CD4-positive, alpha-beta memory T cell (primary cell): ENCODE data around the gene WIF1. TPM values are rescaled to one million over a fixed set of nuclear protein-coding genes. Genes with fewer than 3 reads are reported as not detected.

Experiments used
- CTCF ChIA-PET: fragments of 350-600 bp; sonication (Branson Sonifier 250); formaldehyde crosslinking; loops from one replicate; lab custom pipeline; 2021; ENCODE audit warnings: inconsistent platforms; ENCODE audit not compliant: partially characterized antibody; lab: Charles Lee
- POLR2A ChIA-PET: fragments of 350-600 bp; sonication (Branson Sonifier 250); formaldehyde crosslinking; loops from one replicate; lab custom pipeline; 2021; ENCODE audit not compliant: partially characterized antibody; lab: Charles Lee
- DNase-seq, 5 donors: peaks; one replicate each; pipeline versions ENCODE4 v3.0.0 to v3.0.0-alpha.2; 2020 to 2022; ENCODE audit warnings: mixed read lengths in 1 of 5
- H3K27ac ChIP-seq: one replicate; pipeline ENCODE4 v1.7.0; 2013; ENCODE audit warnings: low read depth, low read length
- H3K27me3 ChIP-seq: 2 replicates; pipeline ENCODE4 v1.7.0; 2013; ENCODE audit warnings: mild to moderate bottlenecking, low read length, moderate library complexity; ENCODE audit not compliant: insufficient read depth
- H3K36me3 ChIP-seq: 2 replicates; pipeline ENCODE4 v1.7.0; 2013; ENCODE audit warnings: mild to moderate bottlenecking, low read length, moderate library complexity; ENCODE audit not compliant: insufficient read depth
- H3K4me1 ChIP-seq: 2 replicates; pipeline ENCODE4 v1.7.0; 2013; ENCODE audit warnings: mild to moderate bottlenecking, low read length, moderate library complexity; ENCODE audit not compliant: insufficient read depth
- H3K4me3 ChIP-seq, 2 donors: one replicate each; pipeline ENCODE4 v1.7.0; 2013; ENCODE audit warnings: low read length in 2 of 2, mild to moderate bottlenecking in 1 of 2
- H3K9me3 ChIP-seq, 2 donors: one replicate each; pipeline ENCODE4 v1.7.0; 2013; ENCODE audit warnings: low read length in 2 of 2, control low read depth in 1 of 2; ENCODE audit not compliant: control insufficient read depth in 1 of 2
- H3K27ac Mint-ChIP-seq, 7 donors: one replicate each; pipeline ENCODE4 v1.8.0; 2020 to 2021; ENCODE audit warnings: mixed read lengths in 7 of 7, mild to moderate bottlenecking in 6 of 7, inconsistent platforms in 3 of 7, moderate library complexity in 3 of 7
- H3K27me3 Mint-ChIP-seq, 2 donors: one replicate each; pipeline ENCODE4 v1.8.0; 2020 to 2021; ENCODE audit warnings: mixed read lengths in 2 of 2
- H3K36me3 Mint-ChIP-seq, 2 donors: one replicate each; pipeline ENCODE4 v1.8.0; 2020 to 2021; ENCODE audit warnings: mixed read lengths in 2 of 2, inconsistent platforms in 1 of 2, mild to moderate bottlenecking in 1 of 2
- H3K4me1 Mint-ChIP-seq, 4 donors: one replicate each; pipeline ENCODE4 v1.8.0; 2020 to 2021; ENCODE audit warnings: mixed read lengths in 4 of 4, mild to moderate bottlenecking in 1 of 4
- H3K4me3 Mint-ChIP-seq, 8 donors: one replicate each; pipeline ENCODE4 v1.8.0; 2020 to 2021; ENCODE audit warnings: mixed read lengths in 8 of 8, mild to moderate bottlenecking in 7 of 8, moderate library complexity in 6 of 8, inconsistent platforms in 3 of 8
- H3K9me3 Mint-ChIP-seq, 8 donors: one replicate each; pipeline ENCODE4 v1.8.0; 2020 to 2021; ENCODE audit warnings: mixed read lengths in 8 of 8, mild to moderate bottlenecking in 5 of 8, inconsistent platforms in 3 of 8, moderate library complexity in 1 of 8
- intact Hi-C: fragments of 100-400 bp; cut with micrococcal nuclease; formaldehyde crosslinking; loops from one replicate; pipeline ENCODE4 v1.15.1; 2023
- polyA plus RNA-seq, 2 donors: library from polyadenylated mRNA; unstranded; fragments of 300-500 nt; fragmentation: Illumina TruSeq; gene quantifications; one replicate each; pipeline ENCODE4 v1.2.3, GENCODE V29; 2021
- total RNA-seq, 2 experiments: library from RNA; stranded (reverse); gene quantifications; one replicate each; pipeline ENCODE4 v1.2.3, GENCODE V29; 2021

Gene WIF1
- total and polyA plus RNA-seq, 4 experiments from 2014 or later, result not detected

DNA sequence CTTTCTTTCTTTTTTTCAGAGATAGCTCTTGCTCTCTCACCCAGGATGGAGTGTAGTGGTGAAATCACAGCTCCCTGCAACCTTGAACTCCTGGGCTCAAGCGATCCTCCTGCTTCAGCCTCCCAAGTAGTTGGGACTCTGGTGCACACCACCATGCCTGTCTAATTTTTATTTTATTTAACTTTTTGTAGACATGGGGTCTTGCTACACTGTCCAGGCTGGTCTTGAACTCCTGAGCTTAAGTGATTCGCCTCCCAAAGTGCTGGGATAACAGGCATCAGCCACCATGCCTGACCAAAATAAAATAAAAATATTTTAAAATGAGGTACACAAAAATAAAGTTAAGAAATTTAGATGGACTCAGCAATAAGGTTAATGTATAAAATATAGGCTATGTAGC is 43.1 kb upstream of the WIF1 start:
- no peak for DNase-seq
- H3K4me3 Mint-ChIP-seq, result no peak overlapping the region
- no peaks in the 10 kb centered on the region for H3K9me3 Mint-ChIP-seq
- Histone ChIP-seq H3K9me3 (no peaks in the 10 kb centered on the region), H3K27ac (no peak overlapping the region), H3K27me3 (no peaks in the 10 kb centered on the region), H3K4me1 (peaks cover 5% of the 10 kb centered on the region), H3K36me3 (no peaks in the 10 kb centered on the region), H3K4me3 (no peak overlapping the region)
- intact Hi-C loops, result no loop called here
- peaks cover 0 to 5% of the 10 kb centered on the region in 2 donors for H3K36me3 Mint-ChIP-seq
- no peak overlapping the region for H3K27ac Mint-ChIP-seq
- ChIA-PET CTCF (interaction anchor here (0.7 to 1.6 kb wide), 2 partner anchors 68 to 771 kb away, joined by 4 to 5 read pairs; no protein-coding TSS in a partner anchor), POLR2A (no interaction called here)
- peaks cover 17 to 21% of the 10 kb centered on the region in 2 donors for H3K27me3 Mint-ChIP-seq
- peaks cover 0 to 11% (median 2%) of the 10 kb centered on the region in 4 donors for H3K4me1 Mint-ChIP-seq

DNA sequence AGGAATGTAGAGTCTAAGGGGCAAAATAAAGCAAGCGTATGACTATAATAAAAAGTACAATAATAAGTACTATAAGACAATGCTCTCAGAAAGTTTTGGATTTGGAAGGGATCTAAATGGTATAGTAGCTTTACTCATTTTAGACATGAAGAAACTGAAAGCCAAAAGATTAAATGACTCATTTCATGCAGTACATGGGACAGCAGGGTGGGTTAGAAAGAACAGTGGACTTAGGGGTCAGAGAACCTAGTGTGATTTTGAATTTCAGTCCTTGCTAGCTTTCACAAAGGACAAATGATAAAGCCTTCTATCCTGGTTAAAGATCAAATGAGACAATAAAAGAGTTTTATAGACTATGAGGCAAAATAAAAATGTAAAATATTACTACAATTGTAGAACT is 41.5 kb upstream of the WIF1 start:
- intact Hi-C loops, result no loop called here
- peaks cover 17 to 21% of the 10 kb centered on the region in 2 donors for H3K27me3 Mint-ChIP-seq
- H3K27me3 ChIP-seq, result no peaks in the 10 kb centered on the region
- H3K27ac Mint-ChIP-seq, result no peak overlapping the region
- ChIA-PET POLR2A (interaction anchor here (0.8 kb wide), 1 partner anchor 9 kb away, joined by 3 read pairs; no protein-coding TSS in a partner anchor), CTCF (no interaction called here)
- no peaks in the 10 kb centered on the region for H3K4me1 ChIP-seq
- no peak overlapping the region for H3K4me3 Mint-ChIP-seq
- no peaks in the 10 kb centered on the region for H3K9me3 ChIP-seq
- no peaks in the 10 kb centered on the region for H3K36me3 Mint-ChIP-seq
- H3K27ac ChIP-seq, result no peak overlapping the region
- H3K4me1 Mint-ChIP-seq, result no peaks in the 10 kb centered on the region
- no peaks in the 10 kb centered on the region for H3K36me3 ChIP-seq
- DNase-seq, result no peak
- H3K4me3 ChIP-seq, result no peak overlapping the region
- H3K9me3 Mint-ChIP-seq, result no peaks in the 10 kb centered on the region

DNA sequence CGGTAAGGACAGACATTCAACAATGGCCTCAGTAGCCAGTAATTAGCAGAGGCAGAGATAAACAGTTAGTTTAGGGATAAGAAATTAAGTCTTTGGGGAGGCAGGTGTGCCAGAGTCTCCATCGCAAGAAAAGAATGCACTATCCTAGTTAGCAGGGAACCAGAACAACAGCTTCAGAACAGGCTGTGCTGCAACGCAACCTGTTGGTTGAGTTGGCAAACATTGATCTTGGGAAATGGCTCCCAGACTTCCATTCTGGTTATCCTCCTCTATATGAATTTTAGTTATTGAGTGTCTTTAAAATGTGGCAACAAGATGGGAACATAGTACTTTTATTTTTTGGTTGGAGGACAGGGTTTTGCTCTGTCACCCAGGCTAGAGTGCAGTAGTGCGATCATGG is 36.0 kb upstream of the WIF1 start:
- no peak for DNase-seq
- peaks cover 6 to 18% (median 8%) of the 10 kb centered on the region in 4 donors for H3K4me1 Mint-ChIP-seq
- ChIA-PET POLR2A (interaction anchor here (2.0 kb wide), 1 partner anchor 12 kb away, joined by 19 read pairs; the partner anchor contains the start of gene LEMD3), CTCF (interaction anchor here (2.7 kb wide), 1 partner anchor 12 kb away, joined by 16 read pairs; the partner anchor contains the start of gene LEMD3)
- H3K4me1 ChIP-seq, result peaks cover 13% of the 10 kb centered on the region
- intact Hi-C loops, result no loop called here
- no peaks in the 10 kb centered on the region for H3K36me3 ChIP-seq
- no peaks in the 10 kb centered on the region for H3K9me3 ChIP-seq
- no peaks in the 10 kb centered on the region for H3K27me3 ChIP-seq
- H3K27ac Mint-ChIP-seq, result peak overlapping the region in 3 of 7 donors; percentile 42 to 69 (median 48)
- H3K36me3 Mint-ChIP-seq, result no peaks in the 10 kb centered on the region
- H3K9me3 Mint-ChIP-seq, result no peaks in the 10 kb centered on the region
- H3K4me3 Mint-ChIP-seq, result peak overlapping the region in 4 of 8 donors; percentile 31 to 45 (median 42)
- peaks cover 13 to 15% of the 10 kb centered on the region in 2 donors for H3K27me3 Mint-ChIP-seq
- peak overlapping the region; percentile 4 for H3K27ac ChIP-seq
- H3K4me3 ChIP-seq, result no peak overlapping the region

DNA sequence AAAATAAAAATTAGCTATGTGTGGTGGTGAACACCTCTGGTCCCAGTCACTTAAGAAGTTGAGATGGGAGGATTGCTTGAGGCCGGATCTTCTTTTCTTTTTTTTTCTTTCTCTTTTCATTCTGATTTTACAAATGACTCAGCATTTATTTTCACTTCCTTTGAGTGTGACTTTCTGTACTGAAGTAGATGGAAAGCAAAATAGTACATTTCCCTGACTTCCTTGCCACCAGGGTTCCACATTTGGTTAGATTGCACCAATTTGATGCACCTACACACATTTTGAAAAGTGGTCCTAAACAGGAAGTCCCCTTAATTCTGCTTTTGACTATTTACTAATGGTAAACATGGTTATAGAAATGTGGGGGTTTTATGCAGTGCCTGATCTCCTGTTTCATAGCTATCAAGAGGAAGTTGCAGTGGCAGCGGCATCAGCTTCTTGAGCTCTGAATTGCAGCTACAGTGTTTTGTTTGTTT is 35.3 kb upstream of the WIF1 start:
- no peaks in the 10 kb centered on the region for H3K36me3 ChIP-seq
- Mint-ChIP-seq H3K4me1 (peaks cover 6 to 18% (median 8%) of the 10 kb centered on the region in 4 donors), H3K36me3 (no peaks in the 10 kb centered on the region), H3K27me3 (peaks cover 13 to 15% of the 10 kb centered on the region in 2 donors), H3K27ac (peak overlapping the region; percentile 12 to 69 (median 48)), H3K9me3 (no peaks in the 10 kb centered on the region), H3K4me3 (peak overlapping the region in 7 of 8 donors; percentile 3 to 45 (median 40))
- POLR2A ChIA-PET, result interaction anchor here (2.0 kb wide), 1 partner anchor 13 kb away, joined by 19 read pairs; the partner anchor contains the start of gene LEMD3
- H3K27ac ChIP-seq, result peak overlapping the region; percentile 4
- intact Hi-C loops, result loop anchor here (1.0 kb wide), 1 partner anchor 13 kb away; the partner anchor contains the start of gene LEMD3
- peak in 2 of 5 donors; percentile 33 to 36 for DNase-seq
- no peak overlapping the region for H3K4me3 ChIP-seq
- H3K9me3 ChIP-seq, result no peaks in the 10 kb centered on the region
- H3K4me1 ChIP-seq, result peaks cover 13% of the 10 kb centered on the region
- CTCF ChIA-PET, result interaction anchor here (1.1 to 2.7 kb wide), 2 partner anchors 13 to 40 kb away, joined by 3 to 16 read pairs; partner anchors contain the start of gene LEMD3
- no peaks in the 10 kb centered on the region for H3K27me3 ChIP-seq

DNA sequence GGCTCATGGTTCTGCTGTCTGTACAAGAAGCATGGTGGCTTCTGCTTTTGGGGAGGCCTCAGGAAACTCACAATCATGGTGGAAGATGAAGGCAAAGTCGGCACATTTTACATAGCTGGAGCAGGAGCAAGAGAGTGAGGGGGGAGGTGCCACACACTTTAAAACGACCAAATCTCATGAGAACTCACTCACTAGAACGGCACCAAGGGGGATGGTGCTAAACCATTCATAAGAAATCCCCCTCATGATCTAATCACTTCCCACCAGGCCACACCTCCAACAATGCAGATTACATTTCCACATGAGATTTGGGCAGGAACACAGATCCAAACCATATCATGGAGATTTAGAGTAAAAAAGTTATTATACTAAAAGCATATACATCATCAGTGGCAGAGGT is 34.7 kb upstream of the WIF1 start:
- H3K4me3 Mint-ChIP-seq, result peak overlapping the region in 1 of 8 donors; percentile 18
- POLR2A ChIA-PET, result interaction anchor here (2.0 kb wide), 1 partner anchor 14 kb away, joined by 19 read pairs; the partner anchor contains the start of gene LEMD3
- no peaks in the 10 kb centered on the region for H3K9me3 ChIP-seq
- no peaks in the 10 kb centered on the region for H3K36me3 Mint-ChIP-seq
- H3K4me1 ChIP-seq, result peaks cover 13% of the 10 kb centered on the region
- H3K36me3 ChIP-seq, result no peaks in the 10 kb centered on the region
- peak overlapping the region in 1 of 7 donors; percentile 24 for H3K27ac Mint-ChIP-seq
- intact Hi-C loops, result loop anchor here (1.0 kb wide), 1 partner anchor 14 kb away; the partner anchor contains the start of gene LEMD3
- H3K4me1 Mint-ChIP-seq, result peaks cover 6 to 18% (median 8%) of the 10 kb centered on the region in 4 donors
- no peak for DNase-seq
- peaks cover 14 to 15% of the 10 kb centered on the region in 2 donors for H3K27me3 Mint-ChIP-seq
- H3K4me3 ChIP-seq, result no peak overlapping the region
- CTCF ChIA-PET, result interaction anchor here (1.1 to 2.7 kb wide), 2 partner anchors 13 to 40 kb away, joined by 3 to 16 read pairs; partner anchors contain the start of gene LEMD3
- no peaks in the 10 kb centered on the region for H3K27me3 ChIP-seq
- no peak overlapping the region for H3K27ac ChIP-seq
- peaks cover 0 to 2% (median 0%) of the 10 kb centered on the region in 8 donors for H3K9me3 Mint-ChIP-seq

DNA sequence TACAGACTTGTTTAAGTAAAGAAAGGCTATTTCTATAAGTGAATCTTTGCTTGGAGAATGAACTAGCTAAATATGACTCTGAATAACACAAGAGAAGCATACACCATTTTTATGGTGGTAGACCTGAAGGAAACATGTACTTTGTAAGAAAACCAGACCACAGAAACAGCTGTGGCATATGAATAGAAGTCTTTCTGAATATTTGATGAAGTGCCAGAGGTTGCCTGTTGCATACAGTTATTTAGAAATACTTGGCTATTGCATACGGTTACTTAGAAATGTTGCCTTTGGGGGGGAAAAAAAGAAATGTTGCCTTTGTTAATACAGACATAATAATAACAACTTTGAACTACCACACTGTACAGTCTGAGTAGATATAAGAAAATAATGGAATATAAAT is 31.5 kb upstream of the WIF1 start:
- Histone ChIP-seq H3K36me3 (no peaks in the 10 kb centered on the region), H3K27me3 (no peaks in the 10 kb centered on the region), H3K9me3 (no peaks in the 10 kb centered on the region), H3K4me1 (peaks cover 13% of the 10 kb centered on the region), H3K27ac (no peak overlapping the region), H3K4me3 (no peak overlapping the region)
- no peak overlapping the region for H3K27ac Mint-ChIP-seq
- no peaks in the 10 kb centered on the region for H3K36me3 Mint-ChIP-seq
- peaks cover 0 to 2% (median 0%) of the 10 kb centered on the region in 8 donors for H3K9me3 Mint-ChIP-seq
- intact Hi-C loops, result no loop called here
- peaks cover 6 to 18% (median 8%) of the 10 kb centered on the region in 4 donors for H3K4me1 Mint-ChIP-seq
- no peak overlapping the region for H3K4me3 Mint-ChIP-seq
- peaks cover 8 to 12% of the 10 kb centered on the region in 2 donors for H3K27me3 Mint-ChIP-seq
- no peak for DNase-seq
- POLR2A ChIA-PET, result no interaction called here
- CTCF ChIA-PET, result no interaction called here

DNA sequence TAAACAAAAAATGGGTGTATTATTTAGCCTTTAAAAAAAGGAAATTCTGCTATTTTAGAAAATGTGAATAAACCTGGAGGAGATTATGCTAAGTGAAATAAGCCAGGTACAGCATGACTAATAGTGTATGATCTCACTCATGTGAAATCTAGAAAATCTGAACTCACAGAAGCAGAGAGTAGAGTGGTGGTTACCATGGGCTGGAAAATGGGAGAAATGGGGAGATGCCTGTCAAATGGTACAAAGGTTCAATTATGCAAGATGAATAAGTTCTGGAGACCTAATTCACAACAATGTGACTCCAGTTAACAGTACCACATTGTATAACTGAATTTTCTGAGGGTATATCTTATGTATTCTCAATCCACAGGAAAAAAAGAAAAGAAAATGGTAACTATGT is 30.9 kb upstream of the WIF1 start:
- Histone ChIP-seq H3K4me1 (peaks cover 12% of the 10 kb centered on the region), H3K27ac (no peak overlapping the region), H3K27me3 (no peaks in the 10 kb centered on the region), H3K9me3 (no peaks in the 10 kb centered on the region), H3K36me3 (no peaks in the 10 kb centered on the region), H3K4me3 (no peak overlapping the region)
- Mint-ChIP-seq H3K9me3 (peaks cover 0 to 2% (median 0%) of the 10 kb centered on the region in 8 donors), H3K4me1 (peaks cover 6 to 16% (median 8%) of the 10 kb centered on the region in 4 donors), H3K27me3 (peaks cover 10 to 12% of the 10 kb centered on the region in 2 donors), H3K27ac (no peak overlapping the region), H3K36me3 (no peaks in the 10 kb centered on the region), H3K4me3 (no peak overlapping the region)
- DNase-seq, result no peak
- POLR2A ChIA-PET, result no interaction called here
- intact Hi-C loops, result no loop called here
- CTCF ChIA-PET, result no interaction called here
